Measurements from ENCODE around the gene VPS45.

Gene VPS45

GRCh38 chr1:150156868-150157603 lies 89.5 kb downstream of the VPS45 start:
- Histone ChIP-seq H3K27ac (ENCODE audit: low read depth, low read length, severe bottlenecking) (no peak overlapping the region), H3K4me3 (ENCODE audit: extremely low read depth, insufficient read depth, low read length, poor library complexity, severe bottlenecking) (no peak overlapping the region), H3K9me3 (ENCODE audit: control insufficient read depth, low read length) (no peaks in the 10 kb centered on the region), H3K36me3 (ENCODE audit: control insufficient read depth, insufficient read depth, low read length) (peaks cover 83% of the 10 kb centered on the region), H3K4me1 (ENCODE audit: control insufficient read depth, insufficient read depth, low read length, poor library complexity, severe bottlenecking) (peaks cover 55% of the 10 kb centered on the region)
- 95 to 97% methylated on average over 7 to 10 of the region's 16 CpGs for WGBS, 2 experiments (ENCODE audit: insufficient coverage in 2 of 2)

- peaks cover 54% of the 10 kb centered on the region for H3K4me1 ChIP-seq (ENCODE audit: control insufficient read depth, insufficient read depth, low read length, poor library complexity, severe bottlenecking)
- peaks cover 63% of the 10 kb centered on the region for H3K36me3 ChIP-seq (ENCODE audit: control insufficient read depth, insufficient read depth, low read length)
- H3K4me3 ChIP-seq (ENCODE audit: extremely low read depth, insufficient read depth, low read length, poor library complexity, severe bottlenecking) = no peak overlapping the region
- H3K27ac ChIP-seq (ENCODE audit: low read depth, low read length, severe bottlenecking) = no peak overlapping the region
- H3K9me3 ChIP-seq (ENCODE audit: control insufficient read depth, low read length) = no peaks in the 10 kb centered on the region
- WGBS, 2 experiments (ENCODE audit: insufficient coverage in 2 of 2) = 92 to 100% methylated on average over 3 to 4 of the region's 8 CpGs
These were observed 92.0 kb downstream of the VPS45 start for GRCh38 chr1:150159550-150159949.

GRCh38 chr1:150160964-150161621 lies 93.5 kb downstream of the VPS45 start:
- Histone ChIP-seq H3K9me3 (ENCODE audit: control insufficient read depth, low read length) (no peaks in the 10 kb centered on the region), H3K4me3 (ENCODE audit: extremely low read depth, insufficient read depth, low read length, poor library complexity, severe bottlenecking) (no peak overlapping the region), H3K27ac (ENCODE audit: low read depth, low read length, severe bottlenecking) (peak overlapping the region; percentile 38), H3K4me1 (ENCODE audit: control insufficient read depth, insufficient read depth, low read length, poor library complexity, severe bottlenecking) (peaks cover 48% of the 10 kb centered on the region), H3K36me3 (ENCODE audit: control insufficient read depth, insufficient read depth, low read length) (peaks cover 47% of the 10 kb centered on the region)
- 88 to 91% methylated on average over 3 to 7 of the region's 7 CpGs for WGBS, 2 experiments (ENCODE audit: insufficient coverage in 2 of 2)

- peaks cover 41% of the 10 kb centered on the region for H3K4me1 ChIP-seq (ENCODE audit: control insufficient read depth, insufficient read depth, low read length, poor library complexity, severe bottlenecking)
- peak overlapping the region; percentile 11 for H3K4me3 ChIP-seq (ENCODE audit: extremely low read depth, insufficient read depth, low read length, poor library complexity, severe bottlenecking)
- peaks cover 39% of the 10 kb centered on the region for H3K36me3 ChIP-seq (ENCODE audit: control insufficient read depth, insufficient read depth, low read length)
- peak overlapping the region; percentile 95 for H3K27ac ChIP-seq (ENCODE audit: low read depth, low read length, severe bottlenecking)
- no peaks in the 10 kb centered on the region for H3K9me3 ChIP-seq (ENCODE audit: control insufficient read depth, low read length)
- 78 to 80% methylated on average over 4 to 9 of the region's 9 CpGs for WGBS, 2 experiments (ENCODE audit: insufficient coverage in 2 of 2)
These were observed 94.4 kb downstream of the VPS45 start for GRCh38 chr1:150161747-150162581.

GRCh38 chr1:150162582-150162861 lies 94.9 kb downstream of the VPS45 start:
- H3K36me3 ChIP-seq (ENCODE audit: control insufficient read depth, insufficient read depth, low read length) = peaks cover 33% of the 10 kb centered on the region
- peak overlapping the region; percentile 95 for H3K27ac ChIP-seq (ENCODE audit: low read depth, low read length, severe bottlenecking)
- WGBS, 2 experiments (ENCODE audit: insufficient coverage in 2 of 2) = no CpG with 5 or more reads among the region's 4 CpGs
- H3K4me1 ChIP-seq (ENCODE audit: control insufficient read depth, insufficient read depth, low read length, poor library complexity, severe bottlenecking) = peaks cover 35% of the 10 kb centered on the region
- no peaks in the 10 kb centered on the region for H3K9me3 ChIP-seq (ENCODE audit: control insufficient read depth, low read length)
- H3K4me3 ChIP-seq (ENCODE audit: extremely low read depth, insufficient read depth, low read length, poor library complexity, severe bottlenecking) = peak overlapping the region; percentile 11

- WGBS, 2 experiments (ENCODE audit: insufficient coverage in 2 of 2) = 8 to 19% methylated on average over 8 to 9 of the region's 14 CpGs
- H3K36me3 ChIP-seq (ENCODE audit: control insufficient read depth, insufficient read depth, low read length) = peaks cover 28% of the 10 kb centered on the region
- H3K4me3 ChIP-seq (ENCODE audit: extremely low read depth, insufficient read depth, low read length, poor library complexity, severe bottlenecking) = peak overlapping the region; percentile 11
These were observed 95.5 kb downstream of the VPS45 start for GRCh38 chr1:150162862-150163706.

GRCh38 chr1:150164224-150164623 lies 96.6 kb downstream of the VPS45 start:
- 100% methylated on average over 3 of the region's 5 CpGs; no CpG with 5 or more reads in 1 of the 2 experiments for WGBS, 2 experiments (ENCODE audit: insufficient coverage in 2 of 2)
- Histone ChIP-seq H3K4me1 (ENCODE audit: control insufficient read depth, insufficient read depth, low read length, poor library complexity, severe bottlenecking) (peaks cover 35% of the 10 kb centered on the region), H3K4me3 (ENCODE audit: extremely low read depth, insufficient read depth, low read length, poor library complexity, severe bottlenecking) (no peak overlapping the region), H3K27ac (ENCODE audit: low read depth, low read length, severe bottlenecking) (no peak overlapping the region), H3K36me3 (ENCODE audit: control insufficient read depth, insufficient read depth, low read length) (peaks cover 16% of the 10 kb centered on the region), H3K9me3 (ENCODE audit: control insufficient read depth, low read length) (no peaks in the 10 kb centered on the region)

More at GRCh38 chr1:150162862-150163706, 95.5 kb downstream of the VPS45 start:
- H3K27ac ChIP-seq (ENCODE audit: low read depth, low read length, severe bottlenecking) = peak overlapping the region; percentile 95
- H3K4me1 ChIP-seq (ENCODE audit: control insufficient read depth, insufficient read depth, low read length, poor library complexity, severe bottlenecking) = peaks cover 35% of the 10 kb centered on the region
- no peaks in the 10 kb centered on the region for H3K9me3 ChIP-seq (ENCODE audit: control insufficient read depth, low read length)

- peaks cover 35% of the 10 kb centered on the region for H3K4me1 ChIP-seq (ENCODE audit: control insufficient read depth, insufficient read depth, low read length, poor library complexity, severe bottlenecking)
- peaks cover 11% of the 10 kb centered on the region for H3K36me3 ChIP-seq (ENCODE audit: control insufficient read depth, insufficient read depth, low read length)
- no peak overlapping the region for H3K4me3 ChIP-seq (ENCODE audit: extremely low read depth, insufficient read depth, low read length, poor library complexity, severe bottlenecking)
- H3K9me3 ChIP-seq (ENCODE audit: control insufficient read depth, low read length) = no peaks in the 10 kb centered on the region
- H3K27ac ChIP-seq (ENCODE audit: low read depth, low read length, severe bottlenecking) = no peak overlapping the region
- WGBS, 2 experiments (ENCODE audit: insufficient coverage in 2 of 2) = 82 to 93% methylated on average over 3 to 4 of the region's 5 CpGs
These were observed 97.2 kb downstream of the VPS45 start for GRCh38 chr1:150164779-150165178.

- 95 to 100% methylated on average over 2 to 3 of the region's 14 CpGs for WGBS, 2 experiments (ENCODE audit: insufficient coverage in 2 of 2)
- Histone ChIP-seq H3K27ac (ENCODE audit: low read depth, low read length, severe bottlenecking) (no peak overlapping the region), H3K9me3 (ENCODE audit: control insufficient read depth, low read length) (no peaks in the 10 kb centered on the region)
These were observed 98.3 kb downstream of the VPS45 start for GRCh38 chr1:150165622-150166612.

More at GRCh38 chr1:150165622-150166612, 98.3 kb downstream of the VPS45 start:
- H3K36me3 ChIP-seq (ENCODE audit: control insufficient read depth, insufficient read depth, low read length) = peaks cover under 1% of the 10 kb centered on the region
- H3K4me1 ChIP-seq (ENCODE audit: control insufficient read depth, insufficient read depth, low read length, poor library complexity, severe bottlenecking) = peaks cover 25% of the 10 kb centered on the region
- no peak overlapping the region for H3K4me3 ChIP-seq (ENCODE audit: extremely low read depth, insufficient read depth, low read length, poor library complexity, severe bottlenecking)

All from mesodermal cell (in vitro differentiated cells).